T-cell (primary cell): Measurements from ENCODE around the gene BCLAF1. TPM values are rescaled to one million over a fixed set of nuclear protein-coding genes. Genes with fewer than 3 reads are reported as not detected.
"Not testable (repeated sequence)": the region's sequence is repeated elsewhere in the genome, so short reads cannot be mapped to it uniquely, and the experiment has no call there.

ENCODE experiments used
- ATAC-seq, 4 experiments: fragments of 200-7000 bp in 3 of 4; fragments of 150-1000 bp in 1 of 4; cut with Tn5 transposase; replicated peaks in 1 of 4; 1 replicate in 3 of 4; 2 replicates in 1 of 4; pipeline ENCODE4 v1.10.0; 2021; ENCODE audit warnings: moderate library complexity in 3 of 4, mild to moderate bottlenecking in 2 of 4, moderate number of reproducible peaks in 1 of 4
- CTCF ChIA-PET, 2 donors: fragments of 300-600 bp; sonication (Branson Sonifier 250); formaldehyde crosslinking; loops; one replicate each; lab custom pipeline; 2022; ENCODE audit warnings: antibody characterized with exemption in 2 of 2; lab: Charles Lee
- POLR2A ChIA-PET, 2 donors: fragments of 300-600 bp; sonication (Branson Sonifier 250); formaldehyde crosslinking; loops; one replicate each; lab custom pipeline; 2022; ENCODE audit warnings: antibody characterized with exemption in 2 of 2; lab: Charles Lee
- DNase-seq, 35 experiments: peaks; one replicate each; pipeline versions ENCODE4 v3.0.0 to v3.0.0-alpha.2; 2013 to 2023
- H3K27ac ChIP-seq: one replicate; pipeline ENCODE4 v1.5.1; 2013; ENCODE audit warnings: low read length
- H3K27me3 ChIP-seq, 2 experiments: replicated peaks in 1 of 2; 1 replicate in 1 of 2; 2 replicates in 1 of 2; pipeline versions ENCODE4 v1.6.1 to v1.7.0; 2013; ENCODE audit warnings: low read length in 1 of 2, mixed read lengths in 1 of 2; ENCODE audit not compliant: control insufficient read depth in 2 of 2, insufficient read depth in 2 of 2; ENCODE audit errors: extremely low read depth in 1 of 2
- H3K36me3 ChIP-seq, 2 donors: 1 replicate in 1 of 2; 2 replicates in 1 of 2; pipeline versions ENCODE4 v1.6.1 to v1.7.0; 2013; ENCODE audit warnings: low read length in 1 of 2; ENCODE audit not compliant: control insufficient read depth in 2 of 2, insufficient read depth in 1 of 2; ENCODE audit errors: extremely low read depth in 1 of 2
- H3K4me1 ChIP-seq, 2 experiments: 1 replicate in 1 of 2; 2 replicates in 1 of 2; pipeline versions ENCODE4 v1.6.1 to v1.7.0; 2013; ENCODE audit warnings: low read length in 2 of 2, mixed read lengths in 1 of 2; ENCODE audit not compliant: insufficient read depth in 2 of 2, control insufficient read depth in 1 of 2; ENCODE audit errors: extremely low read depth in 1 of 2
- H3K4me3 ChIP-seq, 2 donors: 1 replicate in 1 of 2; 2 replicates in 1 of 2; pipeline versions ENCODE4 v1.5.1 to v1.7.0; 2013; ENCODE audit warnings: mild to moderate bottlenecking in 2 of 2, low read length in 1 of 2, moderate library complexity in 1 of 2; ENCODE audit not compliant: control insufficient read depth in 1 of 2; ENCODE audit errors: extremely low read depth in 1 of 2
- H3K9me3 ChIP-seq: 2 replicates; pipeline ENCODE4 v1.7.0; 2013
- H3K27ac Mint-ChIP-seq, 2 donors: one replicate each; pipeline ENCODE4 v1.8.0; 2020 to 2021; ENCODE audit warnings: mild to moderate bottlenecking in 2 of 2, mixed read lengths in 2 of 2
- H3K27me3 Mint-ChIP-seq, 2 donors: one replicate each; pipeline ENCODE4 v1.8.0; 2021 to 2022; ENCODE audit warnings: mixed read lengths in 2 of 2
- H3K36me3 Mint-ChIP-seq: one replicate; pipeline ENCODE4 v1.8.0; 2021; ENCODE audit warnings: mixed read lengths
- H3K4me1 Mint-ChIP-seq, 3 donors: one replicate each; pipeline ENCODE4 v1.8.0; 2020 to 2022; ENCODE audit warnings: mixed read lengths in 3 of 3, mild to moderate bottlenecking in 1 of 3
- H3K4me3 Mint-ChIP-seq, 3 donors: one replicate each; pipeline ENCODE4 v1.8.0; 2020 to 2022; ENCODE audit warnings: mild to moderate bottlenecking in 3 of 3, mixed read lengths in 3 of 3, moderate library complexity in 3 of 3
- H3K9me3 Mint-ChIP-seq, 3 donors: one replicate each; pipeline ENCODE4 v1.8.0; 2020 to 2022; ENCODE audit warnings: mixed read lengths in 3 of 3
- whole genome bisulfite sequencing: methylation state at CpG from one replicate; pipeline ENCODE4 v1.1.5; 2013; ENCODE audit warnings: missing lambda C conversion rate; ENCODE audit not compliant: insufficient coverage; 5-methylcytosine and 5-hydroxymethylcytosine counted together
- total RNA-seq, 35 experiments: library from RNA in 6 of 35; stranded (reverse) in 6 of 35; fragments of 120-200 nt in 1 of 35; gene quantifications; one replicate each; pipeline versions ENCODE4 v1.2.1 to v1.2.4 and lab custom pipeline; 2013 to 2026

Gene BCLAF1
- total RNA-seq, 5 donors from 2014 or later (not counting 1 experiment from before 2014, with no cell fraction given) = 155 to 435 (median 171) TPM

GRCh38 chr6:136312975-136313374, 23.3 kb upstream of the BCLAF1 start:
- Histone ChIP-seq H3K4me3 (no peak overlapping the region), H3K9me3 (no peaks in the 10 kb centered on the region), H3K4me1 (no peaks in the 10 kb centered on the region), H3K27me3 (no peaks in the 10 kb centered on the region), H3K36me3 (no peaks in the 10 kb centered on the region), H3K27ac (no peak overlapping the region)
- peaks cover 0 to 3% (median 2%) of the 10 kb centered on the region in 3 donors for H3K4me1 Mint-ChIP-seq
- POLR2A ChIA-PET = interaction anchor here in 1 of 2 donors (0.6 kb wide), 1 partner anchor 26 kb away, joined by 3 read pairs; no protein-coding TSS in a partner anchor
- H3K36me3 Mint-ChIP-seq = no peaks in the 10 kb centered on the region
- H3K27ac Mint-ChIP-seq = no peak overlapping the region
- WGBS = no CpG with 5 or more reads among the region's 3 CpGs
- CTCF ChIA-PET = no interaction called here
- no peak for ATAC-seq
- no peak overlapping the region for H3K4me3 Mint-ChIP-seq
- DNase-seq = no peak
- H3K9me3 Mint-ChIP-seq = no peaks in the 10 kb centered on the region
- peaks cover 4 to 7% of the 10 kb centered on the region in 2 donors for H3K27me3 Mint-ChIP-seq

GRCh38 chr6:136309729-136310311, 20.2 kb upstream of the BCLAF1 start:
- DNase-seq (no peak), ATAC-seq (no peak)
- Mint-ChIP-seq H3K9me3 (no peaks in the 10 kb centered on the region), H3K4me3 (no peak overlapping the region), H3K4me1 (no peaks in the 10 kb centered on the region), H3K36me3 (no peaks in the 10 kb centered on the region), H3K27ac (no peak overlapping the region), H3K27me3 (peaks cover 4 to 7% of the 10 kb centered on the region in 2 donors)
- Histone ChIP-seq H3K9me3 (no peaks in the 10 kb centered on the region), H3K27me3 (no peaks in the 10 kb centered on the region), H3K4me3 (no peak overlapping the region), H3K4me1 (no peaks in the 10 kb centered on the region), H3K36me3 (no peaks in the 10 kb centered on the region), H3K27ac (no peak overlapping the region)
- no CpG with 5 or more reads among the region's 1 CpG for WGBS
- POLR2A ChIA-PET = interaction anchor here in 1 of 2 donors (0.6 kb wide), 1 partner anchor 20 kb away, joined by 4 read pairs; the partner anchor contains the start of gene BCLAF1
- CTCF ChIA-PET = no interaction called here

DNA sequence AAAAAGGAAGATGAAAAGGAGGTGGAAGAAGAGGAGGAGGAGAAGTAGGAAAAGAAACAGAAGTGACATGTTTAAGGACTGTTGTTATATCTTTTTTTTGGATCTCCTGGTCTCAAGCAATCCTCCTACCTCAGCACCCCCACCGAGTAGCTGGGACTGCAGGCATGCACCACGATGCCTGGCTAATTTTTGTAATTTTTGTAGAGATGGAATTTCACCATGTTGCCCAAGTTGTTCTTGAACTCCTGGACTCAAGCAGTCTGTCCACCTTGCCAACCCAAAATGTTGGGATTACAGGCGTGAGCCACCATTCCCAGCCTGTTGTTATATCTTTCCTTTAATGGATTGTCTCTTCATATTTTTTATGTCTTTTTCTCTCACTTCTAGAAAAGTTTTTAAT, 19.5 kb upstream of the BCLAF1 start:
- CTCF ChIA-PET = interaction anchor here (0.6 to 1.4 kb wide), 2 partner anchors 8 to 9 kb away, joined by 3 to 6 read pairs; no protein-coding TSS in a partner anchor
- H3K9me3 Mint-ChIP-seq = no peaks in the 10 kb centered on the region
- DNase-seq = no peak
- H3K27me3 Mint-ChIP-seq = peaks cover 3 to 4% of the 10 kb centered on the region in 2 donors
- no peak overlapping the region for H3K4me3 Mint-ChIP-seq
- no CpG with 5 or more reads among the region's 3 CpGs for WGBS
- no peak overlapping the region for H3K4me3 ChIP-seq
- no peak overlapping the region for H3K27ac Mint-ChIP-seq
- POLR2A ChIA-PET = no interaction called here
- H3K4me1 Mint-ChIP-seq = no peaks in the 10 kb centered on the region
- no peaks in the 10 kb centered on the region for H3K4me1 ChIP-seq
- H3K36me3 ChIP-seq = no peaks in the 10 kb centered on the region
- no peaks in the 10 kb centered on the region for H3K9me3 ChIP-seq
- no peak overlapping the region for H3K27ac ChIP-seq
- H3K36me3 Mint-ChIP-seq = no peaks in the 10 kb centered on the region
- H3K27me3 ChIP-seq = no peaks in the 10 kb centered on the region
- ATAC-seq = no peak

DNA sequence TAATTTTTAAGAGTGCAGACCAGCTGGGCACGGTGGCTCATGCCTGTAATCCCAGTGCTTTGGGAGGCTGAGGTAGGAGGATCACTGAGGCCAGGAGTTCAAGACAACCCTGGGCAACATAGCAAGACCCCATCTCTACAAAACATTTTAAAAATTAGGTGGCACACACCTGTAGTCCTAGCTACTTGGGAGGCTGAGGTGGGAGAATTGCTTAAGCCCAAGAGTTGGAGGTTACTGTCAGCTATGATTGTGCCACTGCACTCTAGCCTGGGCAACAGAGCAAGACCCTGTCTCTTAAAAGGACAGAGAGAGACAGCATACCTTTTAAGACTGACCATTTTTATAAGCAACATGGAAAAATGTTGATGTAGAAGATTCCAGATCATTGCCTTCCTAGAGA, 18.8 kb upstream of the BCLAF1 start:
- H3K9me3 ChIP-seq, H3K4me3 Mint-ChIP-seq, H3K36me3 Mint-ChIP-seq, H3K27me3 Mint-ChIP-seq, H3K27ac Mint-ChIP-seq, H3K36me3 ChIP-seq, DNase-seq, H3K4me1 Mint-ChIP-seq, H3K4me3 ChIP-seq, H3K27me3 ChIP-seq, H3K4me1 ChIP-seq, H3K27ac ChIP-seq, H3K9me3 Mint-ChIP-seq, ATAC-seq: not testable (repeated sequence)
- WGBS = no CpG with 5 or more reads among the region's 1 CpG
- POLR2A ChIA-PET = interaction anchor here in 1 of 2 donors (0.5 kb wide), 1 partner anchor 13 kb away, joined by 3 read pairs; no protein-coding TSS in a partner anchor
- CTCF ChIA-PET = interaction anchor here (0.6 to 1.4 kb wide), 2 partner anchors 9 kb away, joined by 3 to 6 read pairs; no protein-coding TSS in a partner anchor

GRCh38 chr6:136307351-136307750, 17.7 kb upstream of the BCLAF1 start:
- ChIA-PET CTCF (interaction anchor here in 1 of 2 donors (0.7 kb wide), 1 partner anchor 54 kb away, joined by 3 read pairs; no protein-coding TSS in a partner anchor), POLR2A (no interaction called here)
- no peak overlapping the region for H3K4me3 Mint-ChIP-seq
- Histone ChIP-seq H3K9me3 (no peaks in the 10 kb centered on the region), H3K4me3 (no peak overlapping the region), H3K27ac (no peak overlapping the region), H3K27me3 (peaks cover 0 to 3% of the 10 kb centered on the region in 2 experiments), H3K36me3 (no peaks in the 10 kb centered on the region), H3K4me1 (no peaks in the 10 kb centered on the region)
- no peaks in the 10 kb centered on the region for H3K36me3 Mint-ChIP-seq
- no peak for DNase-seq
- H3K9me3 Mint-ChIP-seq = peaks cover 0 to 4% (median 0%) of the 10 kb centered on the region in 3 donors
- no peak for ATAC-seq
- H3K27me3 Mint-ChIP-seq = peaks cover 0 to 6% of the 10 kb centered on the region in 2 donors
- no peak overlapping the region for H3K27ac Mint-ChIP-seq
- no peaks in the 10 kb centered on the region for H3K4me1 Mint-ChIP-seq

DNA sequence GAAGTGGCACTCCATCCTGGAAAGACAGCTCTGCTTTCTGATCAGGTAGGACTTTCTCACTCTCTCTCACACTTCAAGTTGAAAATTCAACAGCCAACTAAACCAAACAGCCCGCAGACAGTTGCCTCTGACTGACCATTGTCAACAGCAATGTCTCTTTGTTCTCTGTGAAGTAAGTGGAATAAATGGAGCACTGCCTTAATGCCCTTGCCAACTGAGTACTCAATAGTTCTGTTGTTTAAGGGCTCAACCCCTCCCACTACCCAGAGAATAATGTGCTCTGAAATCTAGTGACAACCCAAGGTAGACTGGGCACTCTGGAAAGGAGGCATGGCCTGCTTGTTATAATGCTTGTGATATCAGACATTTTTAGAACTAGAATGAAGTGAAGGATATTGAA, 16.8 kb upstream of the BCLAF1 start:
- Histone ChIP-seq H3K36me3 (no peaks in the 10 kb centered on the region), H3K9me3 (no peaks in the 10 kb centered on the region), H3K27ac (no peak overlapping the region), H3K4me3 (no peak overlapping the region), H3K27me3 (peaks cover 0 to 3% of the 10 kb centered on the region in 2 experiments), H3K4me1 (no peaks in the 10 kb centered on the region)
- Mint-ChIP-seq H3K4me3 (no peak overlapping the region), H3K27me3 (peaks cover 0 to 4% of the 10 kb centered on the region in 2 donors), H3K27ac (no peak overlapping the region), H3K9me3 (peaks cover 0 to 4% (median 0%) of the 10 kb centered on the region in 3 donors), H3K36me3 (no peaks in the 10 kb centered on the region), H3K4me1 (no peaks in the 10 kb centered on the region)
- DNase-seq (no peak), ATAC-seq (no peak)
- CTCF ChIA-PET = no interaction called here
- POLR2A ChIA-PET = no interaction called here
- WGBS = no CpG with 5 or more reads among the region's 1 CpG
